GM06990 (cell line): ENCODE data around the gene PTEN.

ENCODE experiments used
- DNase-seq: peaks from one replicate; pipeline ENCODE4 v3.0.0-alpha.2; 2011; ENCODE audit not compliant: insufficient read length; ENCODE audit errors: extremely low read depth
- H3K27me3 ChIP-seq: replicated peaks from 2 replicates; pipeline ENCODE4 v1.6.0; 2011; ENCODE audit warnings: low read length; ENCODE audit not compliant: control insufficient read depth, insufficient read depth
- H3K36me3 ChIP-seq: 2 replicates; pipeline ENCODE4 v1.5.1; 2011; ENCODE audit warnings: low read length; ENCODE audit not compliant: control insufficient read depth, insufficient read depth
- H3K4me3 ChIP-seq: replicated peaks from 2 replicates; pipeline ENCODE4 v1.5.1; 2011; ENCODE audit warnings: low read depth, mild to moderate bottlenecking, control low read depth, low read length
- CTCF ChIP-seq: IDR thresholded peaks from 2 replicates; pipeline ENCODE4 v1.5.1; 2011; ENCODE audit warnings: low read length, control low read depth, mild to moderate bottlenecking, inconsistent platforms; ENCODE audit not compliant: insufficient read depth, poor library complexity, severe bottlenecking

PTEN gene

GRCh38 chr10:87973635-87974034 is 110.2 kb downstream of the PTEN start:
- TF ChIP-seq CTCF: no peak
- Histone ChIP-seq H3K36me3 (no peaks in the 10 kb centered on the region), H3K4me3 (no peak overlapping the region), H3K27me3 (no peaks in the 10 kb centered on the region)
- no peak for DNase-seq

GRCh38 chr10:87974130-87974529 is 110.7 kb downstream of the PTEN start:
- Histone ChIP-seq H3K27me3 (no peaks in the 10 kb centered on the region), H3K36me3 (no peaks in the 10 kb centered on the region), H3K4me3 (no peak overlapping the region)
- TF ChIP-seq CTCF: no peak
- no peak for DNase-seq

- no peak for TF ChIP-seq CTCF
- no peak overlapping the region for H3K4me3 ChIP-seq
Observed at GRCh38 chr10:87974769-87975168, 111.3 kb downstream of the PTEN start.

GRCh38 chr10:87976101-87976743 is 112.8 kb downstream of the PTEN start:
- no peak overlapping the region for H3K4me3 ChIP-seq
- DNase-seq: no peak
- H3K27me3 ChIP-seq: no peaks in the 10 kb centered on the region
- TF ChIP-seq CTCF: no peak
- no peaks in the 10 kb centered on the region for H3K36me3 ChIP-seq

More at GRCh38 chr10:87974769-87975168, 111.3 kb downstream of the PTEN start:
- DNase-seq: no peak
- Histone ChIP-seq H3K27me3 (no peaks in the 10 kb centered on the region), H3K36me3 (no peaks in the 10 kb centered on the region)

GRCh38 chr10:87978166-87978565 is 114.7 kb downstream of the PTEN start:
- no peak overlapping the region for H3K4me3 ChIP-seq
- H3K27me3 ChIP-seq: no peaks in the 10 kb centered on the region
- no peak for DNase-seq
- no peak for TF ChIP-seq CTCF
- no peaks in the 10 kb centered on the region for H3K36me3 ChIP-seq

GRCh38 chr10:87979847-87980246 is 116.4 kb downstream of the PTEN start:
- TF ChIP-seq CTCF: no peak
- no peaks in the 10 kb centered on the region for H3K27me3 ChIP-seq
- H3K4me3 ChIP-seq: no peak overlapping the region
- no peak for DNase-seq
- H3K36me3 ChIP-seq: no peaks in the 10 kb centered on the region
